Testis (tissue), 2 donors: ENCODE measurements around the gene RTBDN.
"Not testable (repeated sequence)": the region's sequence is repeated elsewhere in the genome, so short reads cannot be mapped to it uniquely, and the experiment has no call there.

Experiments used
- POLR2A ChIP-seq: fragments of 450-650 bp; IDR thresholded peaks from one replicate; pipeline ENCODE4 v1.6.1; 2017; ENCODE audit warnings: antibody characterized with exemption, mild to moderate bottlenecking, moderate library complexity
- TF ChIP-seq, protein P1 (sequence below), 3 experiments: fragments of 450-650 bp in 2 of 3; fragments of 200-600 bp in 1 of 3; sonication (generic) in 1 of 3; IDR thresholded peaks; one replicate each; pipeline ENCODE4 v1.5.1; 2016 to 2019; ENCODE audit warnings: antibody characterized with exemption in 3 of 3, mild to moderate bottlenecking in 2 of 3, moderate library complexity in 1 of 3

- not testable (repeated sequence) for TF ChIP-seq POLR2A
- TF ChIP-seq, protein P1, sequence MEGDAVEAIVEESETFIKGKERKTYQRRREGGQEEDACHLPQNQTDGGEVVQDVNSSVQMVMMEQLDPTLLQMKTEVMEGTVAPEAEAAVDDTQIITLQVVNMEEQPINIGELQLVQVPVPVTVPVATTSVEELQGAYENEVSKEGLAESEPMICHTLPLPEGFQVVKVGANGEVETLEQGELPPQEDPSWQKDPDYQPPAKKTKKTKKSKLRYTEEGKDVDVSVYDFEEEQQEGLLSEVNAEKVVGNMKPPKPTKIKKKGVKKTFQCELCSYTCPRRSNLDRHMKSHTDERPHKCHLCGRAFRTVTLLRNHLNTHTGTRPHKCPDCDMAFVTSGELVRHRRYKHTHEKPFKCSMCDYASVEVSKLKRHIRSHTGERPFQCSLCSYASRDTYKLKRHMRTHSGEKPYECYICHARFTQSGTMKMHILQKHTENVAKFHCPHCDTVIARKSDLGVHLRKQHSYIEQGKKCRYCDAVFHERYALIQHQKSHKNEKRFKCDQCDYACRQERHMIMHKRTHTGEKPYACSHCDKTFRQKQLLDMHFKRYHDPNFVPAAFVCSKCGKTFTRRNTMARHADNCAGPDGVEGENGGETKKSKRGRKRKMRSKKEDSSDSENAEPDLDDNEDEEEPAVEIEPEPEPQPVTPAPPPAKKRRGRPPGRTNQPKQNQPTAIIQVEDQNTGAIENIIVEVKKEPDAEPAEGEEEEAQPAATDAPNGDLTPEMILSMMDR (IDR thresholded peaks at IDR 0.05), result not testable (repeated sequence)
Observed at GRCh38 chr19:12846613-12847012, 12.2 kb upstream of the RTBDN start.
